ENCODE results near the gene TES. TPM values are rescaled to one million over a fixed set of nuclear protein-coding genes. Genes with fewer than 3 reads are reported as not detected.

Gene TES
- total RNA-seq, 2 donors from 2014 or later = 18.0 to 23.3 TPM

- H3K27ac ChIP-seq = no peak overlapping the region
- no peaks in the 10 kb centered on the region for H3K4me1 ChIP-seq
- H3K27me3 ChIP-seq = no peaks in the 10 kb centered on the region
- no peak overlapping the region for H3K4me3 ChIP-seq
- TF ChIP-seq CTCF (IDR thresholded peaks at IDR 0.05) = no peak
- H3K9me3 ChIP-seq = no peaks in the 10 kb centered on the region
- DNase-seq (ENCODE audit: low spot score) = no peak
- no peaks in the 10 kb centered on the region for H3K36me3 ChIP-seq
These were observed 14.9 kb upstream of the TES start for GRCh38 chr7:116195451-116195850.

GRCh38 chr7:116196947-116197346 lies 13.4 kb upstream of the TES start:
- no peaks in the 10 kb centered on the region for H3K36me3 ChIP-seq
- no peak for TF ChIP-seq CTCF (IDR thresholded peaks at IDR 0.05)

GRCh38 chr7:116197360-116197759 lies 13.0 kb upstream of the TES start:
- Histone ChIP-seq H3K9me3 (no peaks in the 10 kb centered on the region), H3K4me1 (no peaks in the 10 kb centered on the region), H3K27ac (no peak overlapping the region), H3K36me3 (no peaks in the 10 kb centered on the region), H3K4me3 (no peak overlapping the region), H3K27me3 (no peaks in the 10 kb centered on the region)
- TF ChIP-seq CTCF (IDR thresholded peaks at IDR 0.05) = no peak
- no peak for DNase-seq (ENCODE audit: low spot score)

More at GRCh38 chr7:116196947-116197346, 13.4 kb upstream of the TES start:
- DNase-seq (ENCODE audit: low spot score) = no peak
- Histone ChIP-seq H3K9me3 (no peaks in the 10 kb centered on the region), H3K4me1 (no peaks in the 10 kb centered on the region), H3K4me3 (no peak overlapping the region), H3K27me3 (no peaks in the 10 kb centered on the region), H3K27ac (no peak overlapping the region)

GRCh38 chr7:116198748-116199410 lies 11.5 kb upstream of the TES start:
- TF ChIP-seq CTCF (IDR thresholded peaks at IDR 0.05) = no peak
- Histone ChIP-seq H3K36me3 (no peaks in the 10 kb centered on the region), H3K4me1 (no peaks in the 10 kb centered on the region), H3K4me3 (no peak overlapping the region), H3K27ac (no peak overlapping the region), H3K9me3 (no peaks in the 10 kb centered on the region), H3K27me3 (no peaks in the 10 kb centered on the region)
- DNase-seq (ENCODE audit: low spot score) = no peak

GRCh38 chr7:116200963-116201362 lies 9.4 kb upstream of the TES start:
- no peaks in the 10 kb centered on the region for H3K36me3 ChIP-seq
- TF ChIP-seq CTCF (IDR thresholded peaks at IDR 0.05) = no peak
- no peak overlapping the region for H3K4me3 ChIP-seq
- no peaks in the 10 kb centered on the region for H3K9me3 ChIP-seq
- no peaks in the 10 kb centered on the region for H3K4me1 ChIP-seq
- no peaks in the 10 kb centered on the region for H3K27me3 ChIP-seq
- no peak for DNase-seq (ENCODE audit: low spot score)
- no peak overlapping the region for H3K27ac ChIP-seq

GRCh38 chr7:116206141-116206540 lies 4.2 kb upstream of the TES start:
- DNase-seq (ENCODE audit: low spot score) = no peak
- no peaks in the 10 kb centered on the region for H3K36me3 ChIP-seq
- no peaks in the 10 kb centered on the region for H3K9me3 ChIP-seq
- H3K27me3 ChIP-seq = no peaks in the 10 kb centered on the region
- H3K4me1 ChIP-seq = no peaks in the 10 kb centered on the region
- no peak overlapping the region for H3K4me3 ChIP-seq
- no peak for TF ChIP-seq CTCF (IDR thresholded peaks at IDR 0.05)
- H3K27ac ChIP-seq = no peak overlapping the region

Data from right atrium auricular region (tissue), 2 donors.